PC-9 (cell line): ENCODE results near the gene IKZF2. TPM values are rescaled to one million over a fixed set of nuclear protein-coding genes. Genes with fewer than 3 reads are reported as not detected.

Experiments
- BruUV-seq: library from RNA; stranded (reverse); fragments of 400-500 nt; replicated peaks from 2 replicates; lab custom pipeline; 2021; lab: Mats Ljungman, UMichigan
- CTCF ChIA-PET: fragments of 300-600 bp; sonication (Branson Sonifier 250); formaldehyde crosslinking; loops from one replicate; lab custom pipeline; 2022; ENCODE audit warnings: antibody characterized with exemption; lab: Charles Lee
- POLR2A ChIA-PET: fragments of 300-600 bp; sonication (Branson Sonifier 250); formaldehyde crosslinking; loops from one replicate; lab custom pipeline; 2022; ENCODE audit warnings: antibody characterized with exemption; ENCODE audit not compliant: unreplicated experiment; lab: Charles Lee
- DNase-seq, 2 experiments: peaks; one replicate each; pipeline versions ENCODE4 v3.0.0 to v3.0.0-alpha.2; 2015 to 2022; ENCODE audit warnings: mixed read lengths in 1 of 2
- H2AFZ ChIP-seq: fragments of 200-600 bp; sonication (generic); 2 replicates; pipeline ENCODE4 v1.8.1; 2017; ENCODE audit warnings: antibody characterized with exemption
- H3F3A ChIP-seq: fragments of 200-600 bp; sonication (generic); 2 replicates; pipeline ENCODE4 v1.8.1; 2017; ENCODE audit warnings: antibody characterized with exemption, mild to moderate bottlenecking, low read depth; ENCODE audit not compliant: insufficient read depth
- H3K27ac ChIP-seq: fragments of 200-600 bp; sonication (generic); 2 replicates; pipeline ENCODE4 v1.6.1; 2016; ENCODE audit warnings: mixed run types
- H3K27me3 ChIP-seq: fragments of 200-600 bp; sonication (generic); 2 replicates; pipeline ENCODE4 v1.6.1; 2016; ENCODE audit warnings: low read depth, mixed run types; ENCODE audit not compliant: insufficient read depth
- H3K36me3 ChIP-seq: fragments of 200-600 bp; sonication (generic); 2 replicates; pipeline ENCODE4 v1.6.1; 2016; ENCODE audit warnings: low read depth, mixed run types
- H3K4me1 ChIP-seq: fragments of 200-600 bp; sonication (generic); replicated peaks from 2 replicates; pipeline ENCODE4 v1.6.1; 2016; ENCODE audit warnings: mixed run types; ENCODE audit not compliant: insufficient read depth
- H3K4me2 ChIP-seq: fragments of 200-600 bp; sonication (generic); 2 replicates; pipeline ENCODE4 v1.6.1; 2017; ENCODE audit warnings: mixed run types
- H3K4me3 ChIP-seq: fragments of 200-600 bp; sonication (generic); 2 replicates; pipeline ENCODE4 v1.6.1; 2016; ENCODE audit warnings: mixed run types
- H3K79me2 ChIP-seq: fragments of 200-600 bp; sonication (generic); 2 replicates; pipeline ENCODE4 v1.6.1; 2017; ENCODE audit warnings: low read depth, mixed run types
- H3K9me2 ChIP-seq: fragments of 200-600 bp; sonication (generic); 2 replicates; pipeline ENCODE4 v1.8.1; 2017; ENCODE audit warnings: mild to moderate bottlenecking; ENCODE audit not compliant: insufficient read depth
- H3K9me3 ChIP-seq: fragments of 200-600 bp; sonication (generic); 2 replicates; pipeline ENCODE4 v1.8.1; 2016; ENCODE audit warnings: low read depth; ENCODE audit not compliant: insufficient read depth
- H4K20me1 ChIP-seq: fragments of 200-600 bp; sonication (generic); 2 replicates; pipeline ENCODE4 v1.8.1; 2017; ENCODE audit not compliant: insufficient read depth
- EZH2 ChIP-seq: fragments of 200-600 bp; sonication (generic); IDR thresholded peaks from 2 replicates; pipeline ENCODE4 v1.8.0; 2017; ENCODE audit warnings: antibody characterized with exemption, low read depth
- intact Hi-C: fragments of 100-400 bp; cut with micrococcal nuclease; formaldehyde crosslinking; loops from one replicate; pipeline ENCODE4 v1.10.0; 2022; ENCODE audit not compliant: unreplicated experiment
- total RNA-seq: library from RNA; stranded (reverse); gene quantifications from 2 replicates; pipeline ENCODE4 v1.2.3, GENCODE V29; 2021
- TF ChIP-seq, protein P1 (sequence below): fragments of 200-600 bp; sonication (generic); conservative IDR thresholded peaks from 2 replicates; pipeline ENCODE4 v1.6.1; 2017; ENCODE audit warnings: mixed run types, antibody characterized with exemption, mild to moderate bottlenecking, moderate library complexity

The IKZF2 gene
- total RNA-seq, 1 experiment from 2014 or later = 28.3 TPM

DNA sequence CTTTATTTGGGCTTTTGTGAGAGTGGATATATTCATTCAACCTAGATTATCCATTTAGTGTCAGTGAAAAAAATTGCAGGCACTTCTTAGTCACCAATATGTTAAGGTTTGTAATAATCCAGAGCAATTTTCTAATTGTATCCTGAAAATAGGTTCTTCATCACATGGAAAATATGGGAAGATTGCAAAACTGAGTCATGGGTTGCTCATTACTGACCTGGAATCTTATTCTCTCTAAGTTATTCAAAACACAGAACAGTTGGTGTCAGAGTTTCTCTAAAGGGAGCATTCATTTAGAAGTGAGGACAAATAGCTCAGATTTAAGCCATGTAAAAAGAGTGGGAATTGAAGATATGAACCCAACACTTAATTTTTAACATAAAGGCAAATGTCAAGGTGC lies 181.3 kb downstream of the IKZF2 start:
- intact Hi-C loops = no loop called here
- no peak overlapping the region for H2AFZ ChIP-seq
- ChIA-PET POLR2A (no interaction called here), CTCF (no interaction called here)
- H3K9me3 ChIP-seq = no peaks in the 10 kb centered on the region
- no peaks in the 10 kb centered on the region for H4K20me1 ChIP-seq
- H3K9me2 ChIP-seq = no peaks in the 10 kb centered on the region
- TF ChIP-seq, protein P1, sequence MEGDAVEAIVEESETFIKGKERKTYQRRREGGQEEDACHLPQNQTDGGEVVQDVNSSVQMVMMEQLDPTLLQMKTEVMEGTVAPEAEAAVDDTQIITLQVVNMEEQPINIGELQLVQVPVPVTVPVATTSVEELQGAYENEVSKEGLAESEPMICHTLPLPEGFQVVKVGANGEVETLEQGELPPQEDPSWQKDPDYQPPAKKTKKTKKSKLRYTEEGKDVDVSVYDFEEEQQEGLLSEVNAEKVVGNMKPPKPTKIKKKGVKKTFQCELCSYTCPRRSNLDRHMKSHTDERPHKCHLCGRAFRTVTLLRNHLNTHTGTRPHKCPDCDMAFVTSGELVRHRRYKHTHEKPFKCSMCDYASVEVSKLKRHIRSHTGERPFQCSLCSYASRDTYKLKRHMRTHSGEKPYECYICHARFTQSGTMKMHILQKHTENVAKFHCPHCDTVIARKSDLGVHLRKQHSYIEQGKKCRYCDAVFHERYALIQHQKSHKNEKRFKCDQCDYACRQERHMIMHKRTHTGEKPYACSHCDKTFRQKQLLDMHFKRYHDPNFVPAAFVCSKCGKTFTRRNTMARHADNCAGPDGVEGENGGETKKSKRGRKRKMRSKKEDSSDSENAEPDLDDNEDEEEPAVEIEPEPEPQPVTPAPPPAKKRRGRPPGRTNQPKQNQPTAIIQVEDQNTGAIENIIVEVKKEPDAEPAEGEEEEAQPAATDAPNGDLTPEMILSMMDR = no peak
- no peak for TF ChIP-seq EZH2
- no peak for DNase-seq
- no peak overlapping the region for H3K4me3 ChIP-seq
- H3K27ac ChIP-seq = no peak overlapping the region
- no TSS peak for BruUV-seq
- H3K4me1 ChIP-seq = 0 out of 2 replicates have a peak, but pooled peaks cover 16% of the 10 kb centered on the region
- no peak overlapping the region for H3K4me2 ChIP-seq
- H3K79me2 ChIP-seq = no peaks in the 10 kb centered on the region
- H3K36me3 ChIP-seq = peaks cover 1% of the 10 kb centered on the region; the same call in 1 of the 2 replicates
- no peaks in the 10 kb centered on the region for H3K27me3 ChIP-seq
- H3F3A ChIP-seq = 0 out of 2 replicates have a peak, but pooled peaks cover 3% of the 10 kb centered on the region

DNA sequence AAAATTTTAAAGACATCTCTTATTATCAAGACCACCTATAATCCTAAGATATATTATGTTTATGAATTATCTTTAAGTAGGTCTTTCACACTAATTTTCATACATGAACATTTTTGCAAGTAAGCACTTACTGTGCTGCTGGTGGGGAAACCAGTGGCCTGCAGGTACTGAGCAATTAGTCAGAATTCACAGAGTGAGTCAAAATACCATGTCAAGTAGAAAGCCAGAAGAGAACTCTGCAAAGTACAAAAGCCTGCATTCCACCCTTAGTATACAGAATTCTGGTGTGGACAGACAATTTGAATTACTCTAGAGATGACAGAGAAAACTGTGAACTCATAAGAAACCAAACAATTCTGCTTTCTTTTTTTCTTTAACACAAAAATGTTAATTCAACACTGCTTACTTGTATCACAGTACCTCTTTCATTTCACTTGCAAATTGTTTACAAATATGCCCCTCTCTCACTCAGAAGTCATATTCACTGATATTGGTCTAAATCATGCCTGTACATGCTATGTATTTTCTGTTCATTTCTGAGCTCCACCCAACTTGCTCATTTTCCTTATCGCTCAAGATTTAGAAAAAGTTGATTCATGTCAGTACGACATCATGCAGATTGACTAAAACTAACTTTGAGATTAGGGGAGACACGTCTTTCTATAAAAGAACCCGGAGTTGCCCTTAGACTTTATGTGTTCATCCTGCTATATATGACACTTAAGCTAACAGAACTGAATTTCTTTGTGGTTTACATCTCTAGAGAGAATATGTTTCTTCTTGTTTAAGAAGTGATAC lies 182.9 kb downstream of the IKZF2 start:
- no peak for DNase-seq
- Histone ChIP-seq H3K9me3 (no peaks in the 10 kb centered on the region), H3K9me2 (no peaks in the 10 kb centered on the region), H3K36me3 (peaks cover 4% of the 10 kb centered on the region; the same call in 1 of the 2 replicates), H3F3A (0 out of 2 replicates have a peak, but pooled peaks cover 3% of the 10 kb centered on the region), H3K4me2 (no peak overlapping the region), H2AFZ (no peak overlapping the region), H3K27me3 (no peaks in the 10 kb centered on the region), H3K79me2 (no peaks in the 10 kb centered on the region), H3K4me3 (no peak overlapping the region), H3K27ac (no peak overlapping the region), H3K4me1 (0 out of 2 replicates have a peak, but pooled peaks cover 7% of the 10 kb centered on the region), H4K20me1 (no peaks in the 10 kb centered on the region)
- CTCF ChIA-PET = no interaction called here
- POLR2A ChIA-PET = interaction anchor here (0.9 kb wide), 1 partner anchor 10 kb away, joined by 5 read pairs; no protein-coding TSS in a partner anchor
- TF ChIP-seq EZH2 = no peak
- TF ChIP-seq, protein P1 = no peak
- intact Hi-C loops = no loop called here
- BruUV-seq = no TSS peak

DNA sequence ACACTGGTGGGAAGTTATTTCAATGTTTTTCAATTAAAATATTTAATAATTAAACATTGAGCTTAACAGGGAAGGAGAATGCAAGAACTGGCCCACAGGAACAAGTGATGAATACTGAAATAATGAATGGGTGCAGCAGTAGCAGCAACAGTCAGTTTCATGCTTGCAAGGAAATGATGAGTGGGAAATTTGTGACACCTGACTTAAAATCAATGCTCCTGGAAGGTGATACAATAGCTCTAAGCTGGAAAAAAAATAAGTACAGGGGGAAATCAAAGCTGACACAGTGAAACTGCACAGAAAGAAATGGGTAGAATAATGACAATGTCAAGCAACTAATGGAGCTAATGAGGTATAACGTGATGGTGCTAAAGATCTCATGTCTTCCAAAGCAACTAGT lies 184.5 kb downstream of the IKZF2 start:
- Histone ChIP-seq H3F3A (0 out of 2 replicates have a peak, but pooled peaks cover 1% of the 10 kb centered on the region), H3K4me3 (no peak overlapping the region), H4K20me1 (no peaks in the 10 kb centered on the region), H3K4me1 (0 out of 2 replicates have a peak, but pooled peaks cover 2% of the 10 kb centered on the region), H3K9me2 (no peaks in the 10 kb centered on the region), H2AFZ (no peak overlapping the region), H3K79me2 (no peaks in the 10 kb centered on the region), H3K9me3 (no peaks in the 10 kb centered on the region), H3K27me3 (no peaks in the 10 kb centered on the region), H3K4me2 (no peak overlapping the region), H3K27ac (no peak overlapping the region), H3K36me3 (peaks cover 4% of the 10 kb centered on the region; the same call in 1 of the 2 replicates)
- POLR2A ChIA-PET = interaction anchor here (0.6 kb wide), 1 partner anchor 222 kb away, joined by 4 read pairs; no protein-coding TSS in a partner anchor
- TF ChIP-seq, protein P1 = no peak
- no peak for TF ChIP-seq EZH2
- CTCF ChIA-PET = no interaction called here
- intact Hi-C loops = no loop called here
- BruUV-seq = no TSS peak
- DNase-seq = no peak
